ENCODE measurements around the gene DCTN2. TPM values are rescaled to one million over a fixed set of nuclear protein-coding genes. Genes with fewer than 3 reads are reported as not detected.

DCTN2 gene
- total and polyA plus RNA-seq, 2 donors (not counting 3 experiments of a cell fraction or from before 2014, with no cell fraction given): 146 to 161 TPM

DNA sequence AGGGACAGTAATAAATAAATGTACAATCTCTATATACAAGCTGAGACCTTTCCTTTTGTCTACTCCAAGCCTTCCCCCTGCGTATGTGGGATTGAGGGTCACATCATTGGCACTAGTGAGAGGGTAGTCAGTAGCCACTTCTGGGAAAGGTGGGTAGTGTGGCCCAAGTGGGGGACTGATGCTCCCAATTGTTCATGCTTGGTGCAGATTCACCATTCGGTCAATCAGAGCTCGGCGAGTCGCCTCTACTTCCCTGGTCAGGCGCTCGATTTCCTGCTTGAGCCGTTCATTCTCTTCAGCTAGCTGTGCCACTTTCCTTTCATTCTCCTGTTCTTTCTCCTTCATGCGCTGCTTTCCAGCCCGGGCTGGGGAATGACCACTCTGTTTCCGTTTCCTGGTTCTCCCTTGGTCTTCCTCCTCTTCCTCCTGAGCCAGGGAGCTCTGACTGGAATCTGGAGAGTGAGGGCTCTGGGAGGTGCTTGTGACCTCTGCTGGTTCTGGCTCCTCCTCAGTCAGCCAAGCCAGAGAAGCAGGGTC, 30.3 kb downstream of the DCTN2 start:
- Histone ChIP-seq H3K79me2 (ENCODE audit: control insufficient read depth, insufficient read depth, low read length) (peaks cover 23% of the 10 kb centered on the region), H3K9me1 (replicated peaks; ENCODE audit: control insufficient read depth, extremely low read depth, insufficient read depth, low read length) (no peaks in the 10 kb centered on the region), H3K9ac (replicated peaks; ENCODE audit: extremely low read depth, insufficient read depth, low read length) (no peak overlapping the region), H3K4me2 (ENCODE audit: insufficient read depth, low read length) (no peak overlapping the region), H3K4me1 (ENCODE audit: control insufficient read depth, extremely low read depth, insufficient read depth, low read length) (peaks cover 28% of the 10 kb centered on the region), H3K9me3 (replicated peaks; ENCODE audit: control insufficient read depth, insufficient read depth, low read length) (no peaks in the 10 kb centered on the region), H3K4me3 (replicated peaks in 1 of 3; ENCODE audit: insufficient read depth in 1 of 3, low read depth in 1 of 3, low read length in 3 of 3) (no peak overlapping the region), H2AFZ (ENCODE audit: low read depth, low read length) (no peak overlapping the region), H3K36me3 (ENCODE audit: control insufficient read depth in 2 of 2, extremely low read depth in 1 of 2, insufficient read depth in 2 of 2, low read length in 2 of 2) (peaks cover 30 to 41% of the 10 kb centered on the region in 2 experiments), H3K27ac (ENCODE audit: insufficient read depth, low read depth, low read length) (no peak overlapping the region), H4K20me1 (replicated peaks; ENCODE audit: control insufficient read depth, extremely low read depth, insufficient read depth, low read length) (no peaks in the 10 kb centered on the region), H3K27me3 (ENCODE audit: control insufficient read depth in 2 of 2, insufficient read depth in 2 of 2, low read length in 2 of 2) (no peaks in the 10 kb centered on the region)
- ChIA-PET CTCF (interaction anchor here (1.8 kb wide), 1 partner anchor 12 kb away, joined by 4 read pairs; no protein-coding TSS in a partner anchor), POLR2A (interaction anchor here (0.9 kb wide), 1 partner anchor 17 kb away, joined by 4 read pairs; no protein-coding TSS in a partner anchor)
- intact Hi-C loops (cut with micrococcal nuclease): no loop called here
- BruUV-seq (replicated peaks): no TSS peak
- FAIRE-seq: peak; percentile 28
- TF ChIP-seq MYC (IDR thresholded peaks at IDR 0.05; ENCODE audit: low read depth, low read length) (no peak), EZH2 (IDR thresholded peaks at IDR 0.05; ENCODE audit: borderline replicate concordance, low read depth, low read length, severe bottlenecking) (no peak), FOS (IDR thresholded peaks at IDR 0.05; ENCODE audit: borderline replicate concordance, insufficient read depth, low read length) (no peak), JUN (IDR thresholded peaks at IDR 0.05; ENCODE audit: borderline replicate concordance, insufficient read depth, insufficient read length, low read depth) (no peak), POLR2A (IDR thresholded peaks at IDR 0.05; ENCODE audit: low read depth, low read length) (no peak), GATA2 (IDR thresholded peaks at IDR 0.05; ENCODE audit: insufficient read depth, insufficient read length, low read depth, low read length) (no peak), POLR2AphosphoS5 (IDR thresholded peaks at IDR 0.05; ENCODE audit: insufficient read depth, low read depth, low read length) (no peak)
- TF ChIP-seq, protein P1, sequence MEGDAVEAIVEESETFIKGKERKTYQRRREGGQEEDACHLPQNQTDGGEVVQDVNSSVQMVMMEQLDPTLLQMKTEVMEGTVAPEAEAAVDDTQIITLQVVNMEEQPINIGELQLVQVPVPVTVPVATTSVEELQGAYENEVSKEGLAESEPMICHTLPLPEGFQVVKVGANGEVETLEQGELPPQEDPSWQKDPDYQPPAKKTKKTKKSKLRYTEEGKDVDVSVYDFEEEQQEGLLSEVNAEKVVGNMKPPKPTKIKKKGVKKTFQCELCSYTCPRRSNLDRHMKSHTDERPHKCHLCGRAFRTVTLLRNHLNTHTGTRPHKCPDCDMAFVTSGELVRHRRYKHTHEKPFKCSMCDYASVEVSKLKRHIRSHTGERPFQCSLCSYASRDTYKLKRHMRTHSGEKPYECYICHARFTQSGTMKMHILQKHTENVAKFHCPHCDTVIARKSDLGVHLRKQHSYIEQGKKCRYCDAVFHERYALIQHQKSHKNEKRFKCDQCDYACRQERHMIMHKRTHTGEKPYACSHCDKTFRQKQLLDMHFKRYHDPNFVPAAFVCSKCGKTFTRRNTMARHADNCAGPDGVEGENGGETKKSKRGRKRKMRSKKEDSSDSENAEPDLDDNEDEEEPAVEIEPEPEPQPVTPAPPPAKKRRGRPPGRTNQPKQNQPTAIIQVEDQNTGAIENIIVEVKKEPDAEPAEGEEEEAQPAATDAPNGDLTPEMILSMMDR (IDR thresholded peaks at IDR 0.05; ENCODE audit: extremely low read depth in 1 of 2, insufficient read depth in 1 of 2, low read depth in 1 of 2, low read length in 2 of 2): no peak
- no peak for DNase-seq (ENCODE audit: low read depth, low spot score)
- dilution Hi-C loops (cut with MboI; ENCODE audit: extremely low pct_ligation_motif_present, low sequenced_read_pairs): no loop called here

Data from endothelial cell of umbilical vein (primary cell).